HEK293 (cell line): ENCODE data around the gene CHI3L2.

Source experiments
- CTCF ChIP-seq: fragments of 450-650 bp; formaldehyde crosslinking; IDR thresholded peaks from 2 replicates; pipeline ENCODE4 v1.5.1; 2016; ENCODE audit warnings: missing biosample characterization, missing genetic modification characterization
- INSM2 ChIP-seq: fragments of 450-650 bp; formaldehyde crosslinking; IDR thresholded peaks from 2 replicates; pipeline ENCODE4 v1.5.1; 2016; ENCODE audit warnings: missing biosample characterization, missing genetic modification characterization
- ZBTB7A ChIP-seq: fragments of 450-650 bp; formaldehyde crosslinking; IDR thresholded peaks from 2 replicates; pipeline ENCODE4 v1.5.1; 2016; ENCODE audit warnings: low read depth, missing biosample characterization, missing genetic modification characterization
- ZFP37 ChIP-seq: fragments of 450-650 bp; formaldehyde crosslinking; IDR thresholded peaks from 2 replicates; pipeline ENCODE4 v1.5.1; 2016; ENCODE audit warnings: missing biosample characterization, missing genetic modification characterization
- ZFP41 ChIP-seq: fragments of 450-650 bp; formaldehyde crosslinking; IDR thresholded peaks from 2 replicates; pipeline ENCODE4 v1.5.1; 2016; ENCODE audit warnings: missing biosample characterization, missing genetic modification characterization, borderline replicate concordance
- ZNF146 ChIP-seq: fragments of 450-650 bp; formaldehyde crosslinking; IDR thresholded peaks from 2 replicates; pipeline ENCODE4 v1.5.1; 2016; ENCODE audit warnings: missing biosample characterization, missing genetic modification characterization
- ZNF175 ChIP-seq: fragments of 450-650 bp; formaldehyde crosslinking; IDR thresholded peaks from 2 replicates; pipeline ENCODE4 v1.5.1; 2016; ENCODE audit warnings: missing biosample characterization, missing genetic modification characterization
- ZNF362 ChIP-seq: fragments of 450-650 bp; formaldehyde crosslinking; IDR thresholded peaks from 2 replicates; pipeline ENCODE4 v1.5.1; 2016; ENCODE audit warnings: missing biosample characterization, missing genetic modification characterization
- ZNF449 ChIP-seq: fragments of 450-650 bp; formaldehyde crosslinking; IDR thresholded peaks from 2 replicates; pipeline ENCODE4 v1.5.1; 2017; ENCODE audit warnings: missing biosample characterization, mild to moderate bottlenecking, missing genetic modification characterization, moderate library complexity
- ZNF561 ChIP-seq: fragments of 450-650 bp; IDR thresholded peaks from 2 replicates; pipeline ENCODE4 v1.5.1; 2018; ENCODE audit warnings: missing biosample characterization, missing genetic modification characterization, borderline replicate concordance

- TF ChIP-seq ZFP37 (tag by site-specific recombination): no peak
- TF ChIP-seq ZNF175 (tag by site-specific recombination): no peak
- no peak for TF ChIP-seq CTCF (tag by site-specific recombination)
- no peak for TF ChIP-seq ZBTB7A (tag by site-specific recombination)
- no peak for TF ChIP-seq ZNF561 (tag by site-specific recombination)
- TF ChIP-seq ZNF449: no peak
- TF ChIP-seq INSM2 (tag by site-specific recombination): no peak
- no peak for TF ChIP-seq ZFP41 (tag by site-specific recombination)
- TF ChIP-seq ZNF362 (tag by site-specific recombination): no peak
- TF ChIP-seq ZNF146 (tag by site-specific recombination): no peak
Observed at GRCh38 chr1:111269825-111270406, 42.4 kb downstream of the CHI3L2 start.
